ENCODE measurements around the gene USP47.

USP47 gene

DNA sequence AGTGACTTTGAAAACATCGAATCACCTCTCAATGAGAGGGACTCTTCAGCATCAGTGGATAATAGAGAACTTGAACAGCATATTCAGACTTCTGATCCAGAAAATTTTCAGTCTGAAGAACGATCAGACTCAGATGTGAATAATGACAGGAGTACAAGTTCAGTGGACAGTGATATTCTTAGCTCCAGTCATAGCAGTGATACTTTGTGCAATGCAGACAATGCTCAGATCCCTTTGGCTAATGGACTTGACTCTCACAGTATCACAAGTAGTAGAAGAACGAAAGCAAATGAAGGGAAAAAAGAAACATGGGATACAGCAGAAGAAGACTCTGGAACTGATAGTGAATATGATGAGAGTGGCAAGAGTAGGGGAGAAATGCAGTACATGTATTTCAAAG is 100.9 kb downstream of the USP47 start:
- DNase-seq = no peak

DNA sequence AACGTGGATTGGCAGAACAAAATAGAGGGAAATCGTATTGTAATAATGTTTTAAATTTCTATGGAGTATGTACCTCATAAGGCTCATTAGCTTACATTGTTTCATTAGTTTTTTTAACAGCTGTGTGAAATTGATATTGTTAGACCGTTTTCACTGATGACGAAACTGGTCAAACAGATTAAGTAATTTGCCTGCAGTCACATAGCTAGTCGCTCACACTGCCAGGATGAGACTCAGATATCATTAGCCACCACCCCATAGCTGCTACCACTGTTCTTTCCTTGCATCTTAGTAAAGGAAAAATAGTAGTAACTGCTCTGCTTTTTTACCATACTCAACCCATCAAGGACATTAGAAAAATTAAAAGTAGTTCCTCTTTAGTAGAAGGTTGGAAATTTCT is 102.7 kb downstream of the USP47 start:
- DNase-seq = no peak

DNA sequence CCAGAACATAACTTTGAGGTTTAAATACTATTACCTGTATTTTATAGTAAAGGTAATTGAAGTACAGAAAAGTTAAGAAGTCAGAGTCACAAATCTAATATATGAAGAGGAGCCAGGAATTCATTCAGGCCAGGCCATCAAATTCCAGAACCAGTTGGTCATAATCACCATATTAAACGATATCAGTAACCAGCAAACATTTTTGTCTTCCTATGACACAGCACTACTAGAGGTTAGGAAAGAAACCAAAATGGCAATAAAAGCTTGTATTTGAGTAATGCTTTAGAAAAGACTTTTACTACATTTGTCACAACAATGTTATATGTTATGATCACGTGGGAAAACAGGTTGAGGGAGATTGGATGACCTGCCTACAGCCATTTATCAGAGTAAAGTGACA is 104.4 kb downstream of the USP47 start:
- DNase-seq = no peak

DNA sequence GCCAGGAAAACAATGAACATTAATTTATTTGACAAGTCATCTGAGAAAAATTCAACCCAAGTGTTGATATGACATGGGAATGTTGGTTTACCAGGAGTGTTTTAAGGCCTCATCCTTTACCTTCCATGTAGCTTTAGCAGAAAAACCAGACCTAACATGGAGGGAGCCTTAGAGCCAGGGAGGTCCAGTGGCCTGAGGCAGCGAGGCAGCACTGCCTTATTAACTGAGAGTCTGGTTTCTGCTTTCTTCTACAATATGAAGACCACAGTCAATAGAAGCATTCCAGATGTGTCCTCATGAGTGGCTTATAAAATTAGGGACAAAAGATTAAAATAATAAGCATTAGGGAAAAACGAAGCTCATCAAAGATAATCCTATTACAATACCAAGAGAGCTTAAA is 105.1 kb downstream of the USP47 start:
- DNase-seq = no peak

DNA sequence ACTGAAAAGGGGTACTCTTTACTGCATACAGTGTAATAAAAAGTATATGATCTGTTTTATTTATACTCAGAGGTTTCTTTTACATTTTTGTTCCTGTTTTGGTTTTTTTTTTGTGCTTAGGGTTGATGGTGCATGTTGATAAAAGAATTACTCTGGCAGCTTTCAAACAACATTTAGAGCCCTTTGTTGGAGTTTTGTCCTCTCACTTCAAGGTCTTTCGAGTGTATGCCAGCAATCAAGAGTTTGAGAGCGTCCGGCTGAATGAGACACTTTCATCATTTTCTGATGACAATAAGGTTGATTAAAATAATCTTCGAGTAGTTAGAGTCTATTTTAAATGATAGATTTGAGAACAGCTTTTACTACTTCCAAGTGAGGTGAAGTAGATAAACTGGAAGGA is 106.1 kb downstream of the USP47 start:
- DNase-seq = no peak

DNA sequence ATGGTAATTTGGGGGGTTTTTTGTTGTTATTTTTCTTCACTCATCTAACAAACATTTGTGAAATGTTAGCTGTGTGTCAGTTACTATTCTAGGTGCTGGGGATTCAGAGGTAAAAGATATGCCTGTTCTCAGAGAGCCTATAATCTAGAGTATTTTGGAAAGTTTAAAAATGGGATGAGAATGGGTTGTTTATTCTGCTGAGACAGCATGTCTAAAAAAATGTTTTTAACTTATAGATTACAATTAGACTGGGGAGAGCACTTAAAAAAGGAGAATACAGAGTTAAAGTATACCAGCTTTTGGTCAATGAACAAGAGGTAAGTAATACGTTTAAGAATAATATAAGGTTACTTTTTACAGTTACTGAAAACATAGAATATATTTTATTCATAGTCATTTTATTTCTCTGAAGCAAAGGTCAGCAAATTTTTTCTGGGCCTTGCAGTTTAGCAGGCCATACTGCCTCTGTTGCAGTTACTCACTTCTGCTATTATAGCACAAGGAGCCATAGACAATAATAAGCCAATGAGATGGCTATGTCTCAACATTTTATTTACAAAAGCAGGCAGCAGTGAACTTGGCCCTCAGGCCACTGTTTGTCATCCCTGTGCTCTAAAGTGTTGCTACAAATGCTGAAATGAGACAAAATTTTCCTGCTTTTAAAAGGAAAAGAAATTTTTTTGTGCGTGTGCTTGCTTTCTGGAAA is 106.6 kb downstream of the USP47 start:
- DNase-seq = no peak

DNA sequence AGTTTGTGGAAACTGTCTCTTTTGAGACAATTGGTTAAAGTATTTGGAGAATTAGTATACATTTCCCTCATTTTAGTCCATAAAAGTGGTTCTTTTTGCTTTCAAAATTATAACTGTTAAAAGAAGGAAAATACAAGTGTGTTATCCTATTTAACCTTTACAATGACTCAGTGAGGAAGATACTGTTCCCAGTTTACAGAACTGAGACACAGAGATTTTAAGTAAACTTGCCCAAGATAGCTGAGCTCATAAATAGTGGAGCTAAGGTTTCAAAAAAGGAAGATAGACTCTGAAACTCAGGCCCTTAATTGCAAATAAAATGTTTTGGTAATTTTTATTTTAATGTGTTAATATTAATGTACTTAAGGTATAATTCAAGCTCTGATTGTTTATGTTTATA is 107.7 kb downstream of the USP47 start:
- no peak for DNase-seq

DNA sequence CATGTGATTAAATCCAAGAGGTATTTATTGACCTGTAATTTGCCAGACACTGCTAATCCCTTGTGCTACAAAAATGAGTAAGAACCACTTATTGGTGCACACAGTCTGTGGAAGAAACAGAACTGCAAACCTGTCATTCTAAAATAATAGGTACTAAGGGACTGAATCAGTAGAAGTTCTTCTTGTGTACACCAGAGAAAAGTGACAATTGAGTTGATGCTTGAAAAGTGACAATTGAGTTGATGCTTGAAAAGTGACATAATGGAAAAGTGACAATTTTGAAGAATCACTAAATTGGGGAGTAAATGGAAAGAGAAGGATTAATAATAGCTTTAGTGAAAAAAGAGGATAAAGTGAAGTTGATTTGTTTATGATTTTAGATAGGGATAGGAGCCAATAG is 110.3 kb downstream of the USP47 start:
- no peak for DNase-seq

DNA sequence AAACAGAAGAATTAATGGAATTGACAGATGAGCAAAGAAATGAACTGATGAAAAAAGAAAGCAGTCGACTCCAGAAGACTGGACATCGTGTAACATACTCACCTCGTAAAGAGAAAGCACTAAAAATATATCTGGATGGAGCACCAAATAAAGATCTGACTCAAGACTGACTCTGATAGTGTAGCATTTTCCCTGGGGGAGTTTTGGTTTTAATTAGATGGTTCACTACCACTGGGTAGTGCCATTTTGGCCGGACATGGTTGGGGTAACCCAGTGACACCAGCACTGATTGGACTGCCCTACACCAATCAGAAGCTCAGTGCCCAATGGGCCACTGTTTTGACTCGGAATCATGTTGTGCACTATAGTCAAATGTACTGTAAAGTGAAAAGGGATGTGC is 114.2 kb downstream of the USP47 start:
- no peak for DNase-seq

DNA sequence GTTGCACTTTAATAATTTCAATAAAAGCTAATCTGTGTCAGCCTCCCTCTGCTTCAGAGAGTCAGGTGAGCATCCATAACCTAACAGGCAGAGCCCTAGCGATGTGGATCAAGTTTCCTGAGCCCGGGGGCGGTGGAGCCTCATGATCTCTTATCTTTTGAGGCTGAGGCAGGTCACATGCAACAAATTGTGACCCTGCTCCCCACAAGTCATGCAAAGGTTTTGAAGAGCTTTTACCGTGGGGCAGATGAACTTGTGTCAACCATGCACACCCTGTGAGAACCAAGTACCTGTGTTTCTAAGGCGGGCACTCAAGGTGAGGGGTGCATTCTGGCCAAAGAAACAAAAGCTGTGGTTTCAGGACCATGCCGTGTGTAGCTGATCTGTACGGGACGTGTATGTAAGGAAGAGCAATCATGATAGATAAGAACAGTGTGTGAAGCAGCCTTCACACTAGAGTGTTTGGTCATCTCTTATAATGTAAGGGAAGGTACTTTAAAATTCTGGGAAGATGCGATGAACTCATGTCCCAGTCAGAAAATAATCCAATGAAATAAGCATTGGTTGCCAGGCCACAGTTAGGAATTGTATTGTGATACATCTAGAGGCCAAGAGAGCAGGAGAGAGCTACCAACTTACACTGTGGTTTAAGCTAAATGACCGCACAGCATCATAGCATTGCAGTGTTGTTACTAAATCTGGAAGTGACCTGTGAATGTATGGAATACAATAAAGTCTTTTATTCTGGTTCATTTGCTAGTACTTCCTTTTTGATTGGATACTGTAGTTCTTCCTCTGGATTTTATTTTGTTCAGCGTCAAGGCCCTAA is 116.8 kb downstream of the USP47 start:
- DNase-seq = no peak

DNA sequence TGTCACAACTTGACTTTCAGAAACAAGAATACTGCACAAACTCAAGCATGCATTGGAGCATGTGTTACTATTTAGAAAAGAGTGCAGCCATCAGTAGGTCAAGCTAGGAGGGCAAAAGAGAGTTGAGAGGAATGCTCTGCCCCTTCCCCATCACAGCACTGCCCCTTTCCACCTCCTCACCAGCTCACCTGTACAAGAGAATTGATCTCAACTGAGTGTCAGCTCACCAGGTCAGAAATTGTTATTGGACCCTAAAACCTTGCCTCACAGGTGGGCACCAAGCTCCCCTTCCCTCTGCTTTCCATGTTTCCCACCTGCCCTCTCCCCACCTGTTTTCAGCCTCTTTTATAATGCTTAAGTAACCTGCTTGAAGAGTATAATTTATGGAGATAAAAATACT is 117.8 kb downstream of the USP47 start:
- DNase-seq = no peak

DNA sequence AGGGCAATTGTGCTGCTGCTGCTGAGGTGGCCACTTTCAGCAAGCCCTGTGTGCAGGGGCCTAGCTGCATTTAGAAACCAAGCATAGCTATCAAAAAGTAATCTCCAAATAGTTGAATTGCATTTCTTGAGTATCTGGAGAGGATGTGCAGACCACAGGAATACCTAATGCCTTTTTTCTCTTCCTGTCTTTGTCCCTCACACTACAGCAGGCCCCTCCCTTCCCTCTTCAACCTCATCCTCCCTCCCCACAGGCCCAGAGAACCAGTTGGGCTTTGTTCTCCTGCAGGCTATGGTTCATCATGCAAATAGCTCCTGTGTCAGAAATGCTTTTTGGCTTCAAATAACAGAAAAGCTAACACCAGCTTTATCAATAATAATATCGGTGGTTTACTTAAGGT is 118.9 kb downstream of the USP47 start:
- no peak for DNase-seq

DNA sequence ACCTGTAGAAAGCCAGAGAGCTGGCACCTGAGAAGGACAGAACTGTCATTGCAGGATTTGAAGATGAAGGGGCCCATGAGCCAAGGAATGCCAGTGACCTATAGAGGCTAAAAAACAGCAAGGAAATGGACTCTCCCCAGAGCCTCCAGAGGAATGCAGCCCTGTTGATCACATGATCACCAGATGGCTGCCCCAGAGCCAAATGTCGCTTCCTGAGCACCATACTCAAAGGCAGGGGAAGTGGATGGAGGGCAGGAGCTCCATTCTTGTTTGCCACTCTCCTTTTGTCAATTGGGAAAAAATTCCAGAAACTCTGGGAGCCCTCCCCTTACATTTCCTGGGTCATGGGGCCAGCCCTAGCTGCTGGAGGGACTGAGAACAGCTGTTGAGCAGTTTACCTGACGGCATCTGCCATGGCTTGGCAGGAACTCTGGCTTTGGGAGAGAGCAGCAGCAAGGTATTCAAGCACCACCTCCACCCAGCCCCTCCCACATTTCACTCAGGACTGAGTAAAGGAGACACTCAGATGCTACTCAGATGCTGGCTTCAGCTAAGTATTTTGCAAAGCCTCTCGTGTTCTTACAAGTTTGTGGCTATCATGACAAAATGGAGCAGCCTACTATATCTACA is 119.7 kb downstream of the USP47 start:
- DNase-seq = no peak

DNA sequence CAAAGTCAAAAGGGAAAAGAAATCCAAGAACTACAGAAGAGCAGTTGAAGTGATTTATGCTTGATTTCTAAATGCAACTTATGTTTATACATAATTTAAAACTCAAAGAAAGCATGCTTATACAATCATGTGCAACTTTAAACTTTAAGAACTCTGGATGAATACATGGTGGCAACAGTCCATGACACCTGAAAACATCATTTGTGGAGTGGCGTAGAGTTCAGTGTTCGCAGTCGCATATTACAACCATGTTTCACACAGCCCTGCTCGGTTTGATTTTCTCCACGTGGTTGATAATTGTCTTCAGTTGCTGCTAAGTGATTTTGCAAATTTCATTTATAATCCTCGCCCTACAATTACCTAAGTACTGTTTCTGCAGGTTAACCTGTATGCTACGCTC is 121.3 kb downstream of the USP47 start:
- no peak for DNase-seq

DNA sequence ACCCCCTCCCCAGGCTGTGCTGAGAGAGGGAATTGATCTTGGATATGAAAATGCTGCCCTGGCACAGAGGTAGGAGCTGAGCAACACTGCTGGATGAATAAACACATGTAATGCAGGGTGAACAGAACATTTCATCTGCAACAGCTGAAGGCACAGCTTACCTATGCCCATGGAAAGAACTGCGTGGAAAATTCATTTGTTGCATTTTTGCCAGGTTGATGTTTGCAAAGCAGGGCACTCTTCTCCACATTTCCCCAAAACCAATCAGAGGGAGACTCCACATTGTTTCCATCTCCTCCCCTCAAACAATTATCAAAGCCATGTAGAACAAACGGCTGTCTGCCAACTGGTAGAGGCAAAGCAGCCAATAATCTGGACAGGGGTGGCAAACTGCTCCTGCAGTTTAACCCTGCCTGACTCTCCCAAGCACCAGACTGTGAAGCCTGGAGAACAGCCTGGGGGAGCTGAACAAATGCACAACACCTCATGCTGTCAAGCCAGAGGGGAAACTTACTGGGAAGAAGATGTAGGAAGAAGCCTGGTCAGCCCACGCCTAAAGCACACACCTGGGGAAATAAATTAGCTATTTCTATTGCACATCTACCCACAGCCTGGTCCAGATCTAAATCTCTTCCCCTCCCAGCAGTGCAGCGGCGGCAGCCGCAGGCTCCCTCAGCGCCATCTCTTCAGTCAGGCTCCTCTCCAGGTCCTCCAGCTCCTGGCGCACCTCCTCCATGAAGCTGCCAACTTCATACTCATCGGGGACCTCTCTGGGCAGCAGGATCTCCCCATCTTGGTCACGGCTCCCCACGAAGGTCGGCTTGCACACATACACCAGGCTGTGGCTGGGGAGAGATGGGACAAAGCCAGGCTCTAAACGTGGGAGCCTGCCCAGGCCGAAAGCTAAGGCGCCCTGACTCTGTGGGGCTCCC is 122.3 kb downstream of the USP47 start:
- DNase-seq = no peak

DNA sequence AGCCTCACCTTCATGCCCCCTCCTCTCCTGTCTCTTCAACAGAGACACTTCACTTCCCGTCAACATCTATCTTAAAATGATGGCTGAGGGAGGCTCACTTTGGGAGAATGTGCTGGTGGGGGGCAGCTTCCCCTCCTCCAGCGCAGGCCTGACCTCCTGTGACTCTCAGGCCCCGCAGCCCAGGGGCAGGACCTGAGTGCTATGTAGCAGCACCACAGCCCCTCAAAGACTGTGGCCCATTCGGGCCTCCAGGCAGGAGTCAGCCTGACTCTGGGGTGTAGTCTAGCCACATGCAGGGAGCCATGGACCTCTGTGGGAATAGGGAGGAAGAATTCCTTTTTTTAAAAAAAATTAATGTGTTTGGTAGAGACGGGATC is 123.0 kb downstream of the USP47 start:
- no peak for DNase-seq

DNA sequence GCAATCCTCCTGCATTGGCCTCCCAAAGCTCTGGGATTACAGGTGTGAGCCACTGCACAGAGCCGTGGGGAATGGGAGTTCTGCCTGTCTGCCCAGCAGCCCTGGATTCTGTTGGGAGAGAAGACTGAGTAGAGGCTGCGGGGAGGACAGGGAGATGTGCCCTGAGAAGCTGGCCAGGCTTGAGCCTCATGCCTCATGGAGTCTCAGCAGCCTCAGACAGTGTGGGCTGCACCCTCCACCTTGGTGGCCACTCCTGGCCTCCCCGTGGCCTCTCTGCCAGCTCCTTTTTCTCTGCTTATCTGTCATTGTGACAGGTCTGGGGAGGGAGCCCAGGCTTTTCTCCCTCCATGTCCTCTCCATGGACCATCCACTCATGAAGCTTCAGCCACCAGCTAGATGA is 123.4 kb downstream of the USP47 start:
- DNase-seq = no peak

DNA sequence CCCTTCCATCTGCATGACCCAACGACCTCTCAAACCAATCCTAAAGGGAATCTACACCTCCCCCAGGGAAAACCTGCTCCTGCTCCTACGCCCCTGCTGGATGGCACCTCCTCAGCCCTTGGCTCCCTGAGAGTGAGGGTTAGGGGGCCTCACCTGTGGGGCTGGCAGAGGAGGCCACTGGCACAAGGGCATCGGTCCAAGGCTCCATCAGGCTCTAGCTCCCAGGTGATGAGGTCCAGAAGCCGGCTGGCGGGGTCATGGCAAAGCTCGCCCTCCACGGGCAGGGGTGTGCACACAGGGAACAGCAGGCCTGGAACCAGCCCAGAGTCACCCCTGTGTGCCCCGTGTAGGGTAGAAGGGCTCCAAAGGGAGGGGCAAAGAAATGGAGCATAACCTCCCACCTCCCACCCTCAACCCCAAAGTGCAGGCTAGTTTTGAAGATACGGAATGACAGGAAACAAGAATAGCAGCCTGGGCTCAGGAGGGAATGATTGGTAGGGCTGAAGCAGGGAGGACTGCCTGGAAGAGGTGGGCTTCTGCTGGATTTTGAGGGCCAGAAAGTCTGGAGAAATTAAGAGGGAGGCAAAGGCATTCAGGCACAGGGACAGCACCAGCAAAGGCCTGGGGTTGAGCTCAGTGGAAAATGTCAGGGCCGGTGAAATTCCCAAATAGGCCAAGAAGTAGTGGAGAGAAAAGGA is 124.0 kb downstream of the USP47 start:
- no peak for DNase-seq

DNA sequence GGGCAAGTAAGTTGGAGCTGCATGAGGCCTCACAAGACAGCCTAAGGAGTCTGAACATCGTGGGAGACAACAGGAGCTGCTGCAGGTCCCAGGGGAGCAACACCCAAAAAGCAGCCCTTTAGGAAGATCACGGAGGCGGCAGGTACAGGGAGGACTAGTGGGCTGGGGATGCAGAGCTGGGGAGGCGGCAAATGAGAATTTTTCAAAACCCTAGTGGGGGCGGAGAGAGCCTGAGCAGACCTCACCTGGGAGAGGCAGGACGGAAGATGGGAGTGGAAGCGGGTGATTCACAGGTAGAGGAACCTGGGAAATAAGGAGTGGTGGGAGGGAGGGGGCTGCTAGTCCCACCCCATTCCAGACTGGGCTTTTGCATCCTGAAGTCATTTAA is 124.6 kb downstream of the USP47 start:
- no peak for DNase-seq

DNA sequence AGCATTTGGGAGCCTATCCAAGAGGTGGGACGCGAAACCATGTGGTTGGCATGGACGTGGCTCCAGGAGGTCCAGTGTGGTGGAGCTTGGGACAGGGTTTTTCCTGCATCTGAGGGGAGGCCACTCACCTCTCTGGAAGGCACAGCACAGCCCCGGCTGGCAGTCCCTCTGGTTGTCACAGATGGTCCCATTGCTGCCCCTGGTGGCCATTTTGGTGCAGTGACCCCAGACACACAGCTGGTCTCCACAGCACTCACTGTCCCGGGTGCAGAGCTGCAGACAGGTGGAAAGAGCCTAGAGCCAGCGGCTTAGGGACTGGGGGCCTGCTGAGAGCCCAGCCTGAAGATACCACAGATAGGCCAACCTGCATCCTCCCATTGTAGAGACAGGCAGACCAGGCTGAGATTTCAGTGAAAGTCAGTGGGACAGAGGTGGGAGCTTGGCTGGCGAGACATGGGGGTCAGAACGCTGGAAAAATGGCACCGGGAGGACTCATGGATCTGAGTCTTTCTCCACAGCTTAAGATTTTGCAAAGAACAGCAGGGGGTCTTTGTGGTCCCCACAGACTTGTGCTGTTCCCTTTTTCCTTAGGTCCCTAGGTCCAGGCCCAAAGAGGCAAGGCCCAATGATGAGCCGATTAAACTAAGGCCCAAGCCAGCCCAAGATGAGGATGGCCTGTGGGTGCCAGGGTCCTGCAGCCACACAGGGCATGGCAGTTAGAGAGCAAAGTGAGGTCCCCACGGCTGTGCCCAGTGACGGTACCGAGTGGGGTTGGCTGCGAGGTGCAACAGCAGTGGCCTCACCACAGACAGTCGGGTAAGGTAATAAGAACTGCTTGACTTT is 125.3 kb downstream of the USP47 start:
- peak; percentile 33 to 67 (median 59) for DNase-seq

Measured in NCI-H1417 (cell line).